ENCODE results near the gene PTPRC. TPM values are rescaled to one million over a fixed set of nuclear protein-coding genes. Genes with fewer than 3 reads are reported as not detected.

Gene PTPRC
- total RNA-seq, 1 experiment from 2014 or later: 1.4 TPM

DNA sequence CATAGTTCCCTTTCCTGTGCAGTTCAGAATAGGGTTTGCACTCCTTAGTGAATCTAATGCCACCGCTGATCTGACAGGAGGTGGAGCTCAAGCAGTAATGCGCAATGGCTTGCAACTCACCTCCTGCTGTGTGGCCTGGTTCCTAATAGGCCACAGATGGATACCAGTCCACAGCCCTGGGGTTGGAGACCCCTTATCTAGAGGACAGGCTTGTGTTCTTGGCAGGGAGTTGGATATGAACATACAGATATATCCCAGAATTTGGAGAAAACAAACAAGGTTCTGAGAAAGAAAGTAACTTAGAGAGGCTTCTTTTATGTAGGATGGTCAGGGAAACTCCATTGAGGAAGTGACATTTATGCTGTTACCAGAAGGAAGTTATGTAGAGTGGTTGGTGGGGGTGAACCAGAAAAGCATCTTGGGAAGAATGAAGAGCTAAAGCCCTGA lies 5.1 kb upstream of the PTPRC start:
- no peaks in the 10 kb centered on the region for H3K4me1 ChIP-seq (ENCODE audit: control insufficient read depth, insufficient read depth, low read length)
- ChIA-PET POLR2A (no interaction called here), CTCF (no interaction called here)
- intact Hi-C loops (cut with micrococcal nuclease; ENCODE audit: unreplicated experiment) (no loop called here), in situ Hi-C loops (cut with HindIII; ENCODE audit: low pct_unique_long_range_greater_than_20kb, low sequenced_read_pairs) (no loop called here)
- H3K27me3 ChIP-seq (ENCODE audit: control insufficient read depth, insufficient read depth, low read length): no peaks in the 10 kb centered on the region
- H3K4me3 ChIP-seq (ENCODE audit: low read depth in 2 of 2, low read length in 2 of 2): no peak overlapping the region
- H3K27ac ChIP-seq (ENCODE audit: low read length): no peak overlapping the region
- no peaks in the 10 kb centered on the region for H3K9me3 ChIP-seq (ENCODE audit: control insufficient read depth, insufficient read depth, low read depth, low read length)
- H3K36me3 ChIP-seq (ENCODE audit: control insufficient read depth, insufficient read depth, low read length): no peaks in the 10 kb centered on the region
- no peak for DNase-seq (ENCODE audit: low read depth, low spot score)
- BruUV-seq (replicated peaks): no TSS peak
- no peak for ATAC-seq
- TF ChIP-seq, protein P1, sequence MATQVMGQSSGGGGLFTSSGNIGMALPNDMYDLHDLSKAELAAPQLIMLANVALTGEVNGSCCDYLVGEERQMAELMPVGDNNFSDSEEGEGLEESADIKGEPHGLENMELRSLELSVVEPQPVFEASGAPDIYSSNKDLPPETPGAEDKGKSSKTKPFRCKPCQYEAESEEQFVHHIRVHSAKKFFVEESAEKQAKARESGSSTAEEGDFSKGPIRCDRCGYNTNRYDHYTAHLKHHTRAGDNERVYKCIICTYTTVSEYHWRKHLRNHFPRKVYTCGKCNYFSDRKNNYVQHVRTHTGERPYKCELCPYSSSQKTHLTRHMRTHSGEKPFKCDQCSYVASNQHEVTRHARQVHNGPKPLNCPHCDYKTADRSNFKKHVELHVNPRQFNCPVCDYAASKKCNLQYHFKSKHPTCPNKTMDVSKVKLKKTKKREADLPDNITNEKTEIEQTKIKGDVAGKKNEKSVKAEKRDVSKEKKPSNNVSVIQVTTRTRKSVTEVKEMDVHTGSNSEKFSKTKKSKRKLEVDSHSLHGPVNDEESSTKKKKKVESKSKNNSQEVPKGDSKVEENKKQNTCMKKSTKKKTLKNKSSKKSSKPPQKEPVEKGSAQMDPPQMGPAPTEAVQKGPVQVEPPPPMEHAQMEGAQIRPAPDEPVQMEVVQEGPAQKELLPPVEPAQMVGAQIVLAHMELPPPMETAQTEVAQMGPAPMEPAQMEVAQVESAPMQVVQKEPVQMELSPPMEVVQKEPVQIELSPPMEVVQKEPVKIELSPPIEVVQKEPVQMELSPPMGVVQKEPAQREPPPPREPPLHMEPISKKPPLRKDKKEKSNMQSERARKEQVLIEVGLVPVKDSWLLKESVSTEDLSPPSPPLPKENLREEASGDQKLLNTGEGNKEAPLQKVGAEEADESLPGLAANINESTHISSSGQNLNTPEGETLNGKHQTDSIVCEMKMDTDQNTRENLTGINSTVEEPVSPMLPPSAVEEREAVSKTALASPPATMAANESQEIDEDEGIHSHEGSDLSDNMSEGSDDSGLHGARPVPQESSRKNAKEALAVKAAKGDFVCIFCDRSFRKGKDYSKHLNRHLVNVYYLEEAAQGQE (IDR thresholded peaks at IDR 0.05; ENCODE audit: insufficient read depth in 1 of 2, low read depth in 2 of 2, low read length in 1 of 2): no peak
- TF ChIP-seq POLR2AphosphoS5 (IDR thresholded peaks at IDR 0.05; ENCODE audit: low read depth, low read length) (no peak), SIN3A (IDR thresholded peaks at IDR 0.05; ENCODE audit: borderline replicate concordance, insufficient read depth, low read depth, low read length) (no peak), TCF7L2 (IDR thresholded peaks at IDR 0.05; ENCODE audit: low read depth, low read length) (no peak)
- TF ChIP-seq, protein P2, sequence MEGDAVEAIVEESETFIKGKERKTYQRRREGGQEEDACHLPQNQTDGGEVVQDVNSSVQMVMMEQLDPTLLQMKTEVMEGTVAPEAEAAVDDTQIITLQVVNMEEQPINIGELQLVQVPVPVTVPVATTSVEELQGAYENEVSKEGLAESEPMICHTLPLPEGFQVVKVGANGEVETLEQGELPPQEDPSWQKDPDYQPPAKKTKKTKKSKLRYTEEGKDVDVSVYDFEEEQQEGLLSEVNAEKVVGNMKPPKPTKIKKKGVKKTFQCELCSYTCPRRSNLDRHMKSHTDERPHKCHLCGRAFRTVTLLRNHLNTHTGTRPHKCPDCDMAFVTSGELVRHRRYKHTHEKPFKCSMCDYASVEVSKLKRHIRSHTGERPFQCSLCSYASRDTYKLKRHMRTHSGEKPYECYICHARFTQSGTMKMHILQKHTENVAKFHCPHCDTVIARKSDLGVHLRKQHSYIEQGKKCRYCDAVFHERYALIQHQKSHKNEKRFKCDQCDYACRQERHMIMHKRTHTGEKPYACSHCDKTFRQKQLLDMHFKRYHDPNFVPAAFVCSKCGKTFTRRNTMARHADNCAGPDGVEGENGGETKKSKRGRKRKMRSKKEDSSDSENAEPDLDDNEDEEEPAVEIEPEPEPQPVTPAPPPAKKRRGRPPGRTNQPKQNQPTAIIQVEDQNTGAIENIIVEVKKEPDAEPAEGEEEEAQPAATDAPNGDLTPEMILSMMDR (IDR thresholded peaks at IDR 0.05): no peak

DNA sequence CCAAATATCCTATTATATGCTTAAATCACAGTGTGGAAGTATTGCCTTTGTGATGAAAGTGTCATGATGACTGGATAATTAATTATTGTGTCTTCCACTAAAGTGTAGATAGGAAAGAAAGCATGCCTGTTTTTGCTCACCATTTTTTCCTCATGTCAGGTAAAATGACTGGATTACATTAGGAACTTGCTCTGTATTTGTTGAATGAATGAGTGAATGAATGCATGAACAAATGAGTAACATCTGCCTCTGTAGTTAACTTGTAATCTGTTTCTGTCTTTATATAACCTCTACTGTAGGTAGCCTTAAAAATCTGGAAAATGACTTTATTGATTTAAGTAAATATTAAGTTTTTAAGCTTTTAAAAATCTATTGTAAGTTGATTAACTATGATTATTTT lies 2.9 kb upstream of the PTPRC start:
- ChIA-PET POLR2A (no interaction called here), CTCF (no interaction called here)
- intact Hi-C loops (cut with micrococcal nuclease; ENCODE audit: unreplicated experiment): no loop called here

DNA sequence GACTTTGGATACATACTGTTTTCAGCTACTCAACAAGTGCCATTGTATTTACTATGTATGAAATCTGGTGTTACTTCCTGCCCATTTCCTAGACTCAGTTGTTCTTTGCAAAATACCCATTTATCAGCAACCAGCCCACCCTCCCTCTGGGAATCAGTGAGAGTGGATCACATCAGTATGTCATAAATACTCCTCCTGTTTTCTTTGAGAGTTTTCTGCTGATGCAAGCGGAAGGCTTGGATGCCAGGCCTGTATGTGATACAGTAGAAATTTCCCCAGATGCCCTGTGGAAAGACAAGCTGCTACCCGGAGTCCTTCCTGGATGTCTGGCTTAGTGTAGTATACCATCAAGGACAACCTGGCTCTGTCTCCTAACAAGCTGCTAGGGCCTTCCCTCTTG lies 2.4 kb upstream of the PTPRC start:
- ATAC-seq: no peak
- CTCF ChIA-PET: no interaction called here
- H3K27ac ChIP-seq (ENCODE audit: low read length): no peak overlapping the region

More for the DNA sequence above, 2.9 kb upstream of the PTPRC start:
- DNase-seq (ENCODE audit: low read depth, low spot score) (no peak), ATAC-seq (no peak)
- Histone ChIP-seq H3K4me1 (ENCODE audit: control insufficient read depth, insufficient read depth, low read length) (no peaks in the 10 kb centered on the region), H3K36me3 (ENCODE audit: control insufficient read depth, insufficient read depth, low read length) (no peaks in the 10 kb centered on the region), H3K4me3 (ENCODE audit: low read depth in 2 of 2, low read length in 2 of 2) (no peak overlapping the region), H3K27ac (ENCODE audit: low read length) (no peak overlapping the region), H3K27me3 (ENCODE audit: control insufficient read depth, insufficient read depth, low read length) (no peaks in the 10 kb centered on the region), H3K9me3 (ENCODE audit: control insufficient read depth, insufficient read depth, low read depth, low read length) (no peaks in the 10 kb centered on the region)
- in situ Hi-C loops (cut with HindIII; ENCODE audit: low pct_unique_long_range_greater_than_20kb, low sequenced_read_pairs): no loop called here
- no TSS peak for BruUV-seq (replicated peaks)
- TF ChIP-seq SIN3A (IDR thresholded peaks at IDR 0.05; ENCODE audit: borderline replicate concordance, insufficient read depth, low read depth, low read length): no peak
- TF ChIP-seq TCF7L2 (IDR thresholded peaks at IDR 0.05; ENCODE audit: low read depth, low read length): no peak

More for the DNA sequence above, 2.4 kb upstream of the PTPRC start:
- H3K4me1 ChIP-seq (ENCODE audit: control insufficient read depth, insufficient read depth, low read length): no peaks in the 10 kb centered on the region
- TF ChIP-seq TCF7L2 (IDR thresholded peaks at IDR 0.05; ENCODE audit: low read depth, low read length) (no peak), SIN3A (IDR thresholded peaks at IDR 0.05; ENCODE audit: borderline replicate concordance, insufficient read depth, low read depth, low read length) (no peak), POLR2AphosphoS5 (IDR thresholded peaks at IDR 0.05; ENCODE audit: low read depth, low read length) (no peak)
- TF ChIP-seq, protein P2 (IDR thresholded peaks at IDR 0.05): no peak
- H3K9me3 ChIP-seq (ENCODE audit: control insufficient read depth, insufficient read depth, low read depth, low read length): no peaks in the 10 kb centered on the region
- BruUV-seq (replicated peaks): no TSS peak
- POLR2A ChIA-PET: no interaction called here
- no peak overlapping the region for H3K4me3 ChIP-seq (ENCODE audit: low read depth in 2 of 2, low read length in 2 of 2)
- H3K27me3 ChIP-seq (ENCODE audit: control insufficient read depth, insufficient read depth, low read length): no peaks in the 10 kb centered on the region
- DNase-seq (ENCODE audit: low read depth, low spot score): no peak
- intact Hi-C loops (cut with micrococcal nuclease; ENCODE audit: unreplicated experiment): no loop called here
- in situ Hi-C loops (cut with HindIII; ENCODE audit: low pct_unique_long_range_greater_than_20kb, low sequenced_read_pairs): no loop called here
- no peaks in the 10 kb centered on the region for H3K36me3 ChIP-seq (ENCODE audit: control insufficient read depth, insufficient read depth, low read length)
